GM12878 (cell line): ENCODE results near the gene LTBP2. TPM values are rescaled to one million over a fixed set of nuclear protein-coding genes. Genes with fewer than 3 reads are reported as not detected.

Experiments used
- ASH2L ChIP-seq: fragments of 300-600, 200-600 bp; sonication (generic); IDR thresholded peaks from 2 replicates; pipeline ENCODE4 v1.6.1; 2017; ENCODE audit warnings: low read depth, mild to moderate bottlenecking, borderline replicate concordance
- BHLHE40 ChIP-seq, 2 experiments: fragments of 450-650 bp in 1 of 2; IDR thresholded peaks; 2 replicates each; pipeline ENCODE4 v1.6.1; 2011 to 2017; ENCODE audit warnings: low read depth in 2 of 2, borderline replicate concordance in 1 of 2, improper control_type of control experiment in 1 of 2, low read length in 1 of 2, mild to moderate bottlenecking in 1 of 2
- CBFB ChIP-seq: IDR thresholded peaks from 2 replicates; pipeline ENCODE4 v1.6.1; 2016; ENCODE audit warnings: antibody characterized with exemption, low read depth
- CHD2 ChIP-seq: IDR thresholded peaks from 2 replicates; pipeline ENCODE4 v1.6.1; 2011; ENCODE audit warnings: low read depth, low read length, improper control_type of control experiment, borderline replicate concordance
- CREB1 ChIP-seq: IDR thresholded peaks from 2 replicates; pipeline ENCODE4 v1.6.1; 2012; ENCODE audit warnings: low read depth, mild to moderate bottlenecking, inconsistent platforms
- FOS ChIP-seq: IDR thresholded peaks from 3 replicates; pipeline ENCODE4 v1.6.1; 2011; ENCODE audit warnings: borderline replicate concordance; ENCODE audit not compliant: insufficient read length; ENCODE audit errors: extremely low read depth
- GATAD2B ChIP-seq: fragments of 450-650 bp; conservative IDR thresholded peaks from 2 replicates; pipeline ENCODE4 v1.6.1; 2017; ENCODE audit warnings: low read depth, mild to moderate bottlenecking, moderate library complexity
- KLF5 ChIP-seq: fragments of 450-650 bp; IDR thresholded peaks from 2 replicates; pipeline ENCODE4 v1.6.1; 2014; ENCODE audit warnings: mild to moderate bottlenecking; ENCODE audit not compliant: partially characterized antibody
- LARP7 ChIP-seq: fragments of 450-650 bp; IDR thresholded peaks from 2 replicates; pipeline ENCODE4 v1.6.1; 2017; ENCODE audit warnings: mild to moderate bottlenecking
- NBN ChIP-seq: fragments of 450-650 bp; IDR thresholded peaks from 2 replicates; pipeline ENCODE4 v1.6.1; 2016
- POLR2A ChIP-seq: IDR thresholded peaks from 2 replicates; pipeline ENCODE4 v1.6.1; 2011; ENCODE audit warnings: low read depth, mild to moderate bottlenecking, low read length
- RFX5 ChIP-seq: IDR thresholded peaks from 2 replicates; pipeline ENCODE4 v1.6.1; 2011; ENCODE audit warnings: low read depth, low read length, improper control_type of control experiment
- SMARCA5 ChIP-seq: fragments of 450-650 bp; IDR thresholded peaks from 2 replicates; pipeline ENCODE4 v1.6.1; 2017; ENCODE audit warnings: mild to moderate bottlenecking
- SMC3 ChIP-seq: IDR thresholded peaks from 2 replicates; pipeline ENCODE4 v1.6.1; 2011; ENCODE audit warnings: low read length, improper control_type of control experiment, borderline replicate concordance
- TAF1 ChIP-seq: IDR thresholded peaks from 2 replicates; pipeline ENCODE4 v1.6.1; 2011; ENCODE audit warnings: mild to moderate bottlenecking, low read depth, low read length, borderline replicate concordance
- ZNF207 ChIP-seq: fragments of 450-650 bp; IDR thresholded peaks from 2 replicates; pipeline ENCODE4 v1.6.1; 2014; ENCODE audit warnings: antibody characterized with exemption, mild to moderate bottlenecking, borderline replicate concordance
- polyA plus RNA-seq, 11 experiments: library from polyadenylated mRNA; depleted of rRNA in 4 of 11; unstranded in 6 of 11; stranded (reverse) in 5 of 11; fragments of >200 nt; fragmentation: Nextera tagmentation in 4 of 11; fragmentation: Illumina TruSeq in 1 of 11; extraction: Ambion mirVana in 4 of 11; extraction: Trizol in 1 of 11; gene quantifications; 1 replicate in 1 of 11; 2 replicates in 10 of 11; pipeline versions ENCODE4 v1.2.1 to v1.2.3, GENCODE V29; 2011 to 2016; ENCODE audit warnings: inconsistent platforms in 2 of 11, missing spikeins in 2 of 11, low read depth in 1 of 11
- total RNA-seq, 4 experiments: library from RNA; depleted of rRNA in 3 of 4; stranded (reverse); fragments of >200 nt in 3 of 4; fragmentation: Illumina TruSeq in 1 of 4; extraction: Trizol in 1 of 4; gene quantifications; 2 replicates each; pipeline versions ENCODE4 v1.2.1 to v1.2.3, GENCODE V29; 2013 to 2021
- TF ChIP-seq, protein P1 (sequence below): IDR thresholded peaks from 2 replicates; pipeline ENCODE4 v1.6.1; 2011; ENCODE audit warnings: mild to moderate bottlenecking, low read depth, low read length, moderate library complexity; ENCODE audit not compliant: insufficient replicate concordance
- TF ChIP-seq, protein P2 (sequence below): fragments of 450-650 bp; IDR thresholded peaks from 2 replicates; pipeline ENCODE4 v1.6.1; 2016; ENCODE audit warnings: mild to moderate bottlenecking

LTBP2 gene
- total and polyA plus RNA-seq, 10 of the 15 experiments (the other 5 are each of a cell fraction or from before 2014, with no cell fraction given), result 0.03 to 0.23 (median 0.06) TPM; not detected in 1

DNA sequence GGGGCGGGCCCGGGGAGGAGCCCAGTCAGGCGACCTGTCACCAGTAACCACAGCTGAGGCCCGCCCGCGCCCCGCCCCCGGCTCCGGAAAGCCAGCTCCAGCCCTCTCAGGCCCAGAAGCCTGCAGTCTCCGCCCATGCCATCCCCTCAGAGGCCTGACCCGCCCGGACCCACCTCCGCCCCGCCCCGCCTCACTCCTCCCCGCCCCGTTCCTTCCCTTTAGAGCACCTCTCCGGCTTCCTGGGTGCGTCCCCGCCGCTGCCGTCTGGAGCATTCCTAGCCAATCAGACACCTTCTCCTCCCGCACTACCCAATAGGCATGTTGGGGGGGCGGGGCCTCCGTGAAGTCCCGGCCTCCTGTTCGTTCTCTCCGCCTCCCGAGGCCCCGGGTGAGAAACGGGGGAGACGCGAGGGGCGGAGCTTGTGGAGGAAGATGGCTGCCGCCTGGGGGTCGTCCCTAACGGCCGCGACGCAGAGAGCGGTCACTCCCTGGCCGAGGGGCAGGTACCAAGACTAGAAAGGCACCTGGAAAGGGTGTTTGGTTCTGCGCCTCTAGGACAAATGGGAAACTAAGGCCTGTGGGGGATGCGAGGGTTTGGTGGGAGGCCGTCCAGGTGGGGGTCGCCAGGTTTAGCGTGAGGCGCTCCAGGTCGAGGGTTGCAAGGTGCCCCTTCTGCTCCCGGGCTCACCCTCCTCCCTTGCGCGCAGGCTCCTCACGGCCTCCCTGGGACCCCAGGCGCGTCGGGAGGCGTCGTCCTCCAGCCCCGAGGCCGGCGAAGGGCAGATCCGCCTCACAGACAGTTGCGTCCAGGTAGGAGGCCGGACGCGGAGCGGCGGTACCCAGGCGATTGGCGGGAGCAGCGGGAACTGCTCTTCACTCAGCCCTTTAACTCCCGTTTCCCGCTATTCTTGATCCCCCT is 118.4 kb downstream of the LTBP2 start, which contains the start of gene ISCA2 (continued):
- TF ChIP-seq FOS (peak; percentile 75), KLF5 (no peak), LARP7 (peak; percentile 77; the same call in 1 of the 2 replicates), TAF1 (peak; percentile 76; the same call in 1 of the 2 replicates), NBN (peak; percentile 50; the same call in 1 of the 2 replicates), CREB1 (peak; percentile 63), SMC3 (no peak), ZNF207 (0 out of 2 replicates have a peak, but pooled peaks have one; percentile 23), RFX5 (peak; percentile 73; the same call in 1 of the 2 replicates), CHD2 (peak; percentile 93), ASH2L (no peak), CBFB (peak; percentile 11; the same call in 1 of the 2 replicates), BHLHE40 (IDR thresholded peaks at IDR 0.05; ENCODE audit: borderline replicate concordance in 1 of 2, low read depth in 2 of 2, low read length in 1 of 2) (peak; percentile 93 to 98; a peak in 3 of 4 replicates), POLR2A (peak; percentile 85), SMARCA5 (0 out of 2 replicates have a peak, but pooled peaks have one; percentile 43), GATAD2B (peak; percentile 57)
- TF ChIP-seq, protein P1, sequence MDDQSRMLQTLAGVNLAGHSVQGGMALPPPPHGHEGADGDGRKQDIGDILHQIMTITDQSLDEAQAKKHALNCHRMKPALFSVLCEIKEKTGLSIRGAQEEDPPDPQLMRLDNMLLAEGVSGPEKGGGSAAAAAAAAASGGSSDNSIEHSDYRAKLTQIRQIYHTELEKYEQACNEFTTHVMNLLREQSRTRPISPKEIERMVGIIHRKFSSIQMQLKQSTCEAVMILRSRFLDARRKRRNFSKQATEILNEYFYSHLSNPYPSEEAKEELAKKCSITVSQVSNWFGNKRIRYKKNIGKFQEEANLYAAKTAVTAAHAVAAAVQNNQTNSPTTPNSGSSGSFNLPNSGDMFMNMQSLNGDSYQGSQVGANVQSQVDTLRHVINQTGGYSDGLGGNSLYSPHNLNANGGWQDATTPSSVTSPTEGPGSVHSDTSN, result no peak
- TF ChIP-seq, protein P2, sequence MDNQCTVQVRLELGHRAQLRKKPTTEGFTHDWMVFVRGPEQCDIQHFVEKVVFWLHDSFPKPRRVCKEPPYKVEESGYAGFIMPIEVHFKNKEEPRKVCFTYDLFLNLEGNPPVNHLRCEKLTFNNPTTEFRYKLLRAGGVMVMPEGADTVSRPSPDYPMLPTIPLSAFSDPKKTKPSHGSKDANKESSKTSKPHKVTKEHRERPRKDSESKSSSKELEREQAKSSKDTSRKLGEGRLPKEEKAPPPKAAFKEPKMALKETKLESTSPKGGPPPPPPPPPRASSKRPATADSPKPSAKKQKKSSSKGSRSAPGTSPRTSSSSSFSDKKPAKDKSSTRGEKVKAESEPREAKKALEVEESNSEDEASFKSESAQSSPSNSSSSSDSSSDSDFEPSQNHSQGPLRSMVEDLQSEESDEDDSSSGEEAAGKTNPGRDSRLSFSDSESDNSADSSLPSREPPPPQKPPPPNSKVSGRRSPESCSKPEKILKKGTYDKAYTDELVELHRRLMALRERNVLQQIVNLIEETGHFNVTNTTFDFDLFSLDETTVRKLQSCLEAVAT, result peak; percentile 68
